Measurements from ENCODE around the gene SLC9A9. TPM values are rescaled to one million over a fixed set of nuclear protein-coding genes. Genes with fewer than 3 reads are reported as not detected.

The SLC9A9 gene
- total RNA-seq, 4 donors from 2014 or later, result 10.1 to 27.2 (median 16.7) TPM

- WGBS, 2 donors (ENCODE audit: low coverage in 1 of 2), result 31% methylated on average over 2 of the region's 2 CpGs; no CpG with 5 or more reads in 1 of the 2 donors
- peak overlapping the region in 3 of 4 donors; percentile 53 to 73 (median 63) for H3K27ac ChIP-seq
Measured at GRCh38 chr3:143495527-143495926, 352.7 kb downstream of the SLC9A9 start.

GRCh38 chr3:143486611-143487010 lies 361.7 kb downstream of the SLC9A9 start:
- Histone ChIP-seq H3K9me3 (no peaks in the 10 kb centered on the region), H3K36me3 (no peaks in the 10 kb centered on the region), H3K4me3 (no peak overlapping the region), H3K4me1 (peaks cover 0 to 12% (median 0%) of the 10 kb centered on the region in 3 donors), H3K27me3 (no peaks in the 10 kb centered on the region), H3K27ac (no peak overlapping the region)
- ATAC-seq, result no peak
- TF ChIP-seq EP300 (IDR thresholded peaks at IDR 0.05) (no peak), POLR2AphosphoS5 (IDR thresholded peaks at IDR 0.05) (no peak), POLR2A (IDR thresholded peaks at IDR 0.05) (no peak), CTCF (IDR thresholded peaks at IDR 0.05) (no peak)

More at GRCh38 chr3:143495527-143495926, 352.7 kb downstream of the SLC9A9 start:
- H3K4me3 ChIP-seq, result no peak overlapping the region
- no peaks in the 10 kb centered on the region for H3K36me3 ChIP-seq
- no peaks in the 10 kb centered on the region for H3K9me3 ChIP-seq
- ATAC-seq, result peak; percentile 22
- H3K27me3 ChIP-seq, result no peaks in the 10 kb centered on the region
- TF ChIP-seq POLR2AphosphoS5 (IDR thresholded peaks at IDR 0.05) (no peak), EP300 (IDR thresholded peaks at IDR 0.05) (no peak), POLR2A (IDR thresholded peaks at IDR 0.05) (no peak), CTCF (IDR thresholded peaks at IDR 0.05) (no peak)
- peaks cover 0 to 20% (median 0%) of the 10 kb centered on the region in 3 donors for H3K4me1 ChIP-seq

GRCh38 chr3:143484846-143485512 lies 363.3 kb downstream of the SLC9A9 start:
- Histone ChIP-seq H3K36me3 (no peaks in the 10 kb centered on the region), H3K4me3 (no peak overlapping the region), H3K4me1 (peaks cover 0 to 12% (median 0%) of the 10 kb centered on the region in 3 donors), H3K27ac (no peak overlapping the region), H3K9me3 (no peaks in the 10 kb centered on the region), H3K27me3 (no peaks in the 10 kb centered on the region)
- ATAC-seq, result no peak
- TF ChIP-seq CTCF (IDR thresholded peaks at IDR 0.05), result no peak
- 76 to 81% methylated on average over 3 to 4 of the region's 4 CpGs for WGBS, 2 donors (ENCODE audit: low coverage in 1 of 2)

- ATAC-seq, result no peak
- H3K36me3 ChIP-seq, result no peaks in the 10 kb centered on the region
- no peak overlapping the region for H3K4me3 ChIP-seq
- H3K4me1 ChIP-seq, result peaks cover 0 to 13% (median 0%) of the 10 kb centered on the region in 3 donors
- H3K27ac ChIP-seq, result no peak overlapping the region
- TF ChIP-seq POLR2A (IDR thresholded peaks at IDR 0.05), result no peak
- TF ChIP-seq EP300 (IDR thresholded peaks at IDR 0.05), result no peak
- no peak for TF ChIP-seq CTCF (IDR thresholded peaks at IDR 0.05)
- TF ChIP-seq POLR2AphosphoS5 (IDR thresholded peaks at IDR 0.05), result no peak
- H3K9me3 ChIP-seq, result no peaks in the 10 kb centered on the region
- no peaks in the 10 kb centered on the region for H3K27me3 ChIP-seq
Measured at GRCh38 chr3:143483214-143483613, 365.1 kb downstream of the SLC9A9 start.

Measured in gastroesophageal sphincter (tissue), 4 donors.